ENCODE results near the gene KIF1B. TPM values are rescaled to one million over a fixed set of nuclear protein-coding genes. Genes with fewer than 3 reads are reported as not detected.

The KIF1B gene
- total and polyA plus RNA-seq, 4 donors, result 8.4 to 40.9 (median 8.9) TPM

DNA sequence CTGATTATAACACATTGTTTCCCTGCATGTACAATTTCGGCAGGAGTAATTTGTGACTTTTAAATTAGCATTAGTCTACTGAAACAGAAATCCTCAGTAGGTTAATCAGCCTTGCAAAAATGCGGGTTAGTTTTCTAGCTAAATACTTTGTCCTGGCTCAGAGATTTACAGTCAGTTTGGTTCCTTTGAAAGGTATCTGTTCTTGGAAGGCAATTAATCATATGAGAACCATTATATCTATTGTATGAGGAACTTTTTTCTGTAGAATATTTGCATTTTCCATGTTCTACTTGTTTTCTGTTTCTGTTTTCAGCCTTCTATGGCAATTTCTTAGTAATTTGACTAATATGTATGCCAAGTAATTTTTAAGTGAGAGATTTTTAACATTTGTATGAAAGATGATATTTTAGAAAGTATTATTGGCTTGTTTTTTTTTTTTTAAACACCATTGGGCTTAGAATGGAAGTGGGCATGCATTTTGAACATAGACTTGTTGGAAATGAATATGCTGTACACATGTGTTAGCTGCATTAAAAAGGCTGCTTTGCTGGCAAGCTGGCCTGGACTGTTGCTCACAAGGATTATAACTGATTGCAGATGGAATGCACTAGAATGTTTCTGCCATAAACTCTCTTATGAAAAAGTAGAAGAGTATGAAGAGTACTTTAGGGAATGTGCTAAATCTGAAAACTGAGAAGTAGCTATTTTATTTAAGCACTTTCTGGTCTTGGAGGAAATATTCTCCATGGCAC, 26.2 kb downstream of the KIF1B start:
- H3K4me3 ChIP-seq (ENCODE audit: low read depth in 1 of 3, low read length in 3 of 3), result no peak overlapping the region
- H3K27ac ChIP-seq (ENCODE audit: low read depth in 1 of 2, low read length in 2 of 2), result no peak overlapping the region
- no peak for DNase-seq (ENCODE audit: low spot score)
- no peak for TF ChIP-seq FOXA1 (IDR thresholded peaks at IDR 0.05)
- TF ChIP-seq, protein P1, sequence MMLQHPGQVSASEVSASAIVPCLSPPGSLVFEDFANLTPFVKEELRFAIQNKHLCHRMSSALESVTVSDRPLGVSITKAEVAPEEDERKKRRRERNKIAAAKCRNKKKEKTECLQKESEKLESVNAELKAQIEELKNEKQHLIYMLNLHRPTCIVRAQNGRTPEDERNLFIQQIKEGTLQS (IDR thresholded peaks at IDR 0.05), result no peak
- TF ChIP-seq NR2F2 (IDR thresholded peaks at IDR 0.05), result no peak
- TF ChIP-seq, protein P2, sequence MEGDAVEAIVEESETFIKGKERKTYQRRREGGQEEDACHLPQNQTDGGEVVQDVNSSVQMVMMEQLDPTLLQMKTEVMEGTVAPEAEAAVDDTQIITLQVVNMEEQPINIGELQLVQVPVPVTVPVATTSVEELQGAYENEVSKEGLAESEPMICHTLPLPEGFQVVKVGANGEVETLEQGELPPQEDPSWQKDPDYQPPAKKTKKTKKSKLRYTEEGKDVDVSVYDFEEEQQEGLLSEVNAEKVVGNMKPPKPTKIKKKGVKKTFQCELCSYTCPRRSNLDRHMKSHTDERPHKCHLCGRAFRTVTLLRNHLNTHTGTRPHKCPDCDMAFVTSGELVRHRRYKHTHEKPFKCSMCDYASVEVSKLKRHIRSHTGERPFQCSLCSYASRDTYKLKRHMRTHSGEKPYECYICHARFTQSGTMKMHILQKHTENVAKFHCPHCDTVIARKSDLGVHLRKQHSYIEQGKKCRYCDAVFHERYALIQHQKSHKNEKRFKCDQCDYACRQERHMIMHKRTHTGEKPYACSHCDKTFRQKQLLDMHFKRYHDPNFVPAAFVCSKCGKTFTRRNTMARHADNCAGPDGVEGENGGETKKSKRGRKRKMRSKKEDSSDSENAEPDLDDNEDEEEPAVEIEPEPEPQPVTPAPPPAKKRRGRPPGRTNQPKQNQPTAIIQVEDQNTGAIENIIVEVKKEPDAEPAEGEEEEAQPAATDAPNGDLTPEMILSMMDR (IDR thresholded peaks at IDR 0.05; ENCODE audit: low read depth, low read length, missing input control), result no peak
- TF ChIP-seq, protein P3, sequence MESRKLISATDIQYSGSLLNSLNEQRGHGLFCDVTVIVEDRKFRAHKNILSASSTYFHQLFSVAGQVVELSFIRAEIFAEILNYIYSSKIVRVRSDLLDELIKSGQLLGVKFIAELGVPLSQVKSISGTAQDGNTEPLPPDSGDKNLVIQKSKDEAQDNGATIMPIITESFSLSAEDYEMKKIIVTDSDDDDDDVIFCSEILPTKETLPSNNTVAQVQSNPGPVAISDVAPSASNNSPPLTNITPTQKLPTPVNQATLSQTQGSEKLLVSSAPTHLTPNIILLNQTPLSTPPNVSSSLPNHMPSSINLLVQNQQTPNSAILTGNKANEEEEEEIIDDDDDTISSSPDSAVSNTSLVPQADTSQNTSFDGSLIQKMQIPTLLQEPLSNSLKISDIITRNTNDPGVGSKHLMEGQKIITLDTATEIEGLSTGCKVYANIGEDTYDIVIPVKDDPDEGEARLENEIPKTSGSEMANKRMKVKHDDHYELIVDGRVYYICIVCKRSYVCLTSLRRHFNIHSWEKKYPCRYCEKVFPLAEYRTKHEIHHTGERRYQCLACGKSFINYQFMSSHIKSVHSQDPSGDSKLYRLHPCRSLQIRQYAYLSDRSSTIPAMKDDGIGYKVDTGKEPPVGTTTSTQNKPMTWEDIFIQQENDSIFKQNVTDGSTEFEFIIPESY (IDR thresholded peaks at IDR 0.05), result no peak
- no peak for TF ChIP-seq EGR1 (IDR thresholded peaks at IDR 0.05; ENCODE audit: low read depth in 2 of 2)
- TF ChIP-seq SP1 (IDR thresholded peaks at IDR 0.05), result no peak
- TF ChIP-seq YY1 (IDR thresholded peaks at IDR 0.05), result no peak
- H3K36me3 ChIP-seq (ENCODE audit: control insufficient read depth in 4 of 4, insufficient read depth in 3 of 4, low read depth in 1 of 4, low read length in 3 of 4), result peaks cover 0 to 2% (median under 1%) of the 10 kb centered on the region in 4 donors
- H3K9ac ChIP-seq (ENCODE audit: low read depth in 1 of 2, low read length in 2 of 2), result no peak overlapping the region
- H3K9me3 ChIP-seq (ENCODE audit: control insufficient read depth in 4 of 4, low read length in 3 of 4), result no peaks in the 10 kb centered on the region
- H3K4me1 ChIP-seq (ENCODE audit: control insufficient read depth in 4 of 4, insufficient read depth in 4 of 4, low read length in 3 of 4), result no peaks in the 10 kb centered on the region
- 93% methylated on average over 2 of the region's 2 CpGs for WGBS
- no peaks in the 10 kb centered on the region for H3K27me3 ChIP-seq (ENCODE audit: control insufficient read depth in 4 of 4, insufficient read depth in 4 of 4, low read length in 3 of 4)

DNA sequence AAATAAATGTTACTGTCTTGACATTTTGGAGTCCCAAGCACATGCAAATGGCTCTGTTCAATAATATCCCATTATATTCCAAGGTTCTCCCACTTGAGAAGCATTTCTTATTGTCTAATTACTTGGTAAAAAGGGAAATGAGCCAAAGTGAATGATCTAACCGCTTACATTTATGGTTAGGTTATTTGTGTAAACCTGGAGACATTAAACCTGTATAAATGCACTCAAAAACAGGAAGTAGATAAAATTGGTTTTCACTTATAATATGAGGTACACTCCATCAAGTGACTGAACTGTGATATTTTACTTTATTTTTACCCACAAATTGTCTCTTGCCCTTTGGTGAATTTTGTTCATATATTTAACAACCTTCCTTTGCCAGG, 26.8 kb downstream of the KIF1B start:
- TF ChIP-seq, protein P4, sequence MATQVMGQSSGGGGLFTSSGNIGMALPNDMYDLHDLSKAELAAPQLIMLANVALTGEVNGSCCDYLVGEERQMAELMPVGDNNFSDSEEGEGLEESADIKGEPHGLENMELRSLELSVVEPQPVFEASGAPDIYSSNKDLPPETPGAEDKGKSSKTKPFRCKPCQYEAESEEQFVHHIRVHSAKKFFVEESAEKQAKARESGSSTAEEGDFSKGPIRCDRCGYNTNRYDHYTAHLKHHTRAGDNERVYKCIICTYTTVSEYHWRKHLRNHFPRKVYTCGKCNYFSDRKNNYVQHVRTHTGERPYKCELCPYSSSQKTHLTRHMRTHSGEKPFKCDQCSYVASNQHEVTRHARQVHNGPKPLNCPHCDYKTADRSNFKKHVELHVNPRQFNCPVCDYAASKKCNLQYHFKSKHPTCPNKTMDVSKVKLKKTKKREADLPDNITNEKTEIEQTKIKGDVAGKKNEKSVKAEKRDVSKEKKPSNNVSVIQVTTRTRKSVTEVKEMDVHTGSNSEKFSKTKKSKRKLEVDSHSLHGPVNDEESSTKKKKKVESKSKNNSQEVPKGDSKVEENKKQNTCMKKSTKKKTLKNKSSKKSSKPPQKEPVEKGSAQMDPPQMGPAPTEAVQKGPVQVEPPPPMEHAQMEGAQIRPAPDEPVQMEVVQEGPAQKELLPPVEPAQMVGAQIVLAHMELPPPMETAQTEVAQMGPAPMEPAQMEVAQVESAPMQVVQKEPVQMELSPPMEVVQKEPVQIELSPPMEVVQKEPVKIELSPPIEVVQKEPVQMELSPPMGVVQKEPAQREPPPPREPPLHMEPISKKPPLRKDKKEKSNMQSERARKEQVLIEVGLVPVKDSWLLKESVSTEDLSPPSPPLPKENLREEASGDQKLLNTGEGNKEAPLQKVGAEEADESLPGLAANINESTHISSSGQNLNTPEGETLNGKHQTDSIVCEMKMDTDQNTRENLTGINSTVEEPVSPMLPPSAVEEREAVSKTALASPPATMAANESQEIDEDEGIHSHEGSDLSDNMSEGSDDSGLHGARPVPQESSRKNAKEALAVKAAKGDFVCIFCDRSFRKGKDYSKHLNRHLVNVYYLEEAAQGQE (IDR thresholded peaks at IDR 0.05), result no peak
- TF ChIP-seq RXRA (IDR thresholded peaks at IDR 0.05), result no peak
- no peak for TF ChIP-seq FOXA1 (IDR thresholded peaks at IDR 0.05)
- no peak for TF ChIP-seq YY1 (IDR thresholded peaks at IDR 0.05)
- no peak for TF ChIP-seq RAD21 (IDR thresholded peaks at IDR 0.05)
- no peak for TF ChIP-seq NR2F2 (IDR thresholded peaks at IDR 0.05)
- TF ChIP-seq, protein P5, sequence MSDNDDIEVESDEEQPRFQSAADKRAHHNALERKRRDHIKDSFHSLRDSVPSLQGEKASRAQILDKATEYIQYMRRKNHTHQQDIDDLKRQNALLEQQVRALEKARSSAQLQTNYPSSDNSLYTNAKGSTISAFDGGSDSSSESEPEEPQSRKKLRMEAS (IDR thresholded peaks at IDR 0.05), result no peak
- no peak for TF ChIP-seq SP1 (IDR thresholded peaks at IDR 0.05)
- TF ChIP-seq, protein P1 (IDR thresholded peaks at IDR 0.05), result no peak
- TF ChIP-seq HNF4A (conservative IDR thresholded peaks at IDR 0.05), result no peak
- TF ChIP-seq FOXA2 (IDR thresholded peaks at IDR 0.05), result no peak
- no peak for TF ChIP-seq EGR1 (IDR thresholded peaks at IDR 0.05; ENCODE audit: low read depth in 2 of 2)
- no peak for TF ChIP-seq HNF4G (IDR thresholded peaks at IDR 0.05)
- no peak for TF ChIP-seq GABPA (IDR thresholded peaks at IDR 0.05 in 1 of 2, conservative IDR thresholded peaks at IDR 0.05 in 1 of 2)
- Histone ChIP-seq H3K4me3 (ENCODE audit: low read depth in 1 of 3, low read length in 3 of 3) (no peak overlapping the region), H3K9me3 (ENCODE audit: control insufficient read depth in 4 of 4, low read length in 3 of 4) (no peaks in the 10 kb centered on the region), H3K27ac (ENCODE audit: low read depth in 1 of 2, low read length in 2 of 2) (no peak overlapping the region), H3K9ac (ENCODE audit: low read depth in 1 of 2, low read length in 2 of 2) (no peak overlapping the region), H3K27me3 (ENCODE audit: control insufficient read depth in 4 of 4, insufficient read depth in 4 of 4, low read length in 3 of 4) (no peaks in the 10 kb centered on the region), H3K4me1 (ENCODE audit: control insufficient read depth in 4 of 4, insufficient read depth in 4 of 4, low read length in 3 of 4) (no peaks in the 10 kb centered on the region), H3K36me3 (ENCODE audit: control insufficient read depth in 4 of 4, insufficient read depth in 3 of 4, low read depth in 1 of 4, low read length in 3 of 4) (peaks cover 0 to 2% (median under 1%) of the 10 kb centered on the region in 4 donors)
- no peak for DNase-seq (ENCODE audit: low spot score)
- 88% methylated on average over 1 of the region's 1 CpG for WGBS

All from liver (tissue), 9 donors.